Temporal lobe (tissue), 1 donor: ENCODE measurements around the gene RCBTB2. TPM values are rescaled to one million over a fixed set of nuclear protein-coding genes. Genes with fewer than 3 reads are reported as not detected.

Experiments used
- total RNA-seq: library from RNA; depleted of rRNA; stranded (reverse); fragments of >200 nt; gene quantifications from one replicate; pipeline ENCODE4 v1.2.3, GENCODE V29; 2014

The RCBTB2 gene
- total RNA-seq, 1 donor from 2014 or later, result 28.5 TPM

Other genes with a start within 250 kb of the RCBTB2 start
- gene RB1, start 229.3 kb downstream of the RCBTB2 start, total RNA-seq, result 32.2 TPM
- gene LPAR6, start 120.0 kb downstream of the RCBTB2 start, total RNA-seq, result 8.4 TPM
- 3.0 TPM for gene CYSLTR2, start 120.8 kb upstream of the RCBTB2 start, total RNA-seq